T47D (cell line): Measurements from ENCODE around the gene ARID4B.

Experiments
- DNase-seq, 2 experiments: peaks; one replicate each; pipeline versions ENCODE4 v3.0.0 to v3.0.0-alpha.2; 2011 to 2012; ENCODE audit warnings: low read depth in 1 of 2, low spot score in 1 of 2
- JUND ChIP-seq: IDR thresholded peaks from 2 replicates; pipeline ENCODE4 v1.6.1; 2012; ENCODE audit warnings: low read depth
- in situ Hi-C: cut with HindIII; loops from 2 replicates; pipeline ENCODE4 v1.10.0; 2016; ENCODE audit warnings: low sequenced_read_pairs, low pct_unique_long_range_greater_than_20kb

Gene ARID4B

GRCh38 chr1:235307158-235308124, 20.5 kb downstream of the ARID4B start:
- TF ChIP-seq JUND = no peak
- in situ Hi-C loops = no loop called here
- DNase-seq = no peak

DNA sequence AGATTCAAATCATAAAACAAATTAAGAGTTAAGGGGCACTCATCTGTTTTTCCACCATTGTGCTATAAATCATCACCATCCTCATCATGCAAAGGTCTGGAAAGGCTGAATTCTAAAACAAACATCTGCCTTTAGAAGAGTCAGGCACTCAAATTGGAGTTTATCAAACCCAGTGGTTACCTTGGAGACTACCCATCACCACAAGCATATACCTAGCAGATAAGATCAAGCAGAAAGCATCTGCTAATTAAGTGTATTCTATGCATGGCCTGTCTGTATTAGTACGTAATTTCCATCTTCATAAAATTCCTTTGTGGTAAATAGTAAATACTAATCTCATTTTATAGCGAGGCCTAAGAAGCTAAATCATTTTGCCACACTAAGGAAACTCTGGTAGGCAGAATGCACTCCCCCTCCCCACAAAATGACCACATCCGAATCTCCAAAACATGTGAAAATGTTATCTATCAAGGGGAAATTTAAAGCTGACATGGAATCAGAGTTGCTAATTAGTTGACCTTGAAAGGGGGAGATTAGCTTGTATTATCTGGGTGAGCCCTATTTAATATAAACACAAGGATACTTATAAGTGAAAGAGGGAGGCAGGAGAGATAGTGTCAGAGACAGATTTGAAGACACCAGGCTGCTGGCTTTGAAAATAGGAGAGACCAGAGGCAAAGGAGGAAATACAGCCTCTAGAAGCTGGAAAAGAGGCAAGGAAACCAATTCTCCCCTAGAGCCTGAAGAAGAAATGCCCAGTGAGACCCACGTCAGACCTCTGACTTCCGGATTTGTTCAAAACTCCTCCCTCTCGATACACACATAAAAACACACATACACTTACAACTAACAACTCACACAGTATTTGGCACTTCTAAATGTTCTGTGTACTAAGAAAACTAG, 23.2 kb downstream of the ARID4B start:
- no peak for TF ChIP-seq JUND
- in situ Hi-C loops = no loop called here
- DNase-seq = no peak

GRCh38 chr1:235302143-235302542, 25.8 kb downstream of the ARID4B start:
- no peak for DNase-seq
- in situ Hi-C loops = no loop called here
- TF ChIP-seq JUND = no peak

DNA sequence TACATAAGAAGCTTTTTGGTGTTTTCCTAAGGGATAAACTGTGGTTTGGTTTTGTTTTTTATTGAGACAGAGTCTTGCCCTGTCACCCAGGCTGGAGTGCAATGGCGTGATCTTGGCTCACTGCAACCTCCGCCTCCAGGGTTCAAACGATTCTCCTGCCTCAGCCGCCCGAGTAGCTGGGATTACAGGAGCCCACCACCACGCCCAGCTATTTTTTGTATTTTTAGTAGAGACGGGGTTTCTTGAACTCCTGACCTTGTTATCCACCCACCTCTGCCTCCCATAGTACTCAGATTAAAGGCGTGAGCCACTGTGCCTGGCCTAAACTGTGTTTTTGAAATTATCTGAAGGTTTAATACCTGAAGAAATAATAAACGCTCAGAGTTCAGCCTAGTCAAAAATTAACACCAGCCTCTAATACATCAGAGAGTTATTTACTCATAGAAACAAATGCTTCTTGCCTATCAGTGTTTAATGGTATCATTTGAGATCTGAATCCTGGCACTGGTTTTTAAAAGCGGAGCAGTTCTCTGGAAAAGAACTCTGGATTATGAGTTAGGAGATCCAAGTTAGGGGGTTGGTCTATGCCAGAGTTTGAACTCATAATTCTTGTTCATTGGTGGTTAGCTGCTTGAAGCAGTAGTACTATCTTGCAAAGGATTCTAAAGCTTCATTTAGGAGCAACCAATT, 28.7 kb downstream of the ARID4B start:
- in situ Hi-C loops = no loop called here
- no peak for TF ChIP-seq JUND

GRCh38 chr1:235298758-235299157, 29.2 kb downstream of the ARID4B start:
- no peak for TF ChIP-seq JUND
- in situ Hi-C loops = no loop called here
- DNase-seq = peak in 1 of 2 experiments; percentile 38

More for the DNA sequence above, 28.7 kb downstream of the ARID4B start:
- no peak for DNase-seq

DNA sequence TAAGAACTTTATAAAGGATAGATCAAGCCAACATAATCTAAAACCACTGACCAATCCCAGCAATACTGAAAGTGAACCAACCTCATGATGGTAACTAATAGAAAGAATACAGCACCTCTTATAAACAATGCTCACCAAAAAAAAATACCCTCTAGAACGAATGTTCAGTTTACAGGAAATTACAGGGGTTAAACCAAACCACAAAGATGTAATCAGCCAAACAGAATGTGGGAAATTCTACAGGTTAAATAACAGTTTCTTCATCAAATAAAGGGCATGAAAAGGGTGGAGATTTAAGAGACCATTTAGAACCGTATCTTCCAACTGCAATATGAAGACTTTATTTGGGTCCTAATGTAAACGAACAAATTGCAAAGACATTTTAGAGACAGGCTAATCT, 30.4 kb downstream of the ARID4B start:
- DNase-seq = no peak
- TF ChIP-seq JUND = no peak

GRCh38 chr1:235296729-235297128, 31.2 kb downstream of the ARID4B start:
- no peak for DNase-seq
- in situ Hi-C loops = no loop called here
- TF ChIP-seq JUND = no peak

More for the DNA sequence above, 30.4 kb downstream of the ARID4B start:
- in situ Hi-C loops = no loop called here

DNA sequence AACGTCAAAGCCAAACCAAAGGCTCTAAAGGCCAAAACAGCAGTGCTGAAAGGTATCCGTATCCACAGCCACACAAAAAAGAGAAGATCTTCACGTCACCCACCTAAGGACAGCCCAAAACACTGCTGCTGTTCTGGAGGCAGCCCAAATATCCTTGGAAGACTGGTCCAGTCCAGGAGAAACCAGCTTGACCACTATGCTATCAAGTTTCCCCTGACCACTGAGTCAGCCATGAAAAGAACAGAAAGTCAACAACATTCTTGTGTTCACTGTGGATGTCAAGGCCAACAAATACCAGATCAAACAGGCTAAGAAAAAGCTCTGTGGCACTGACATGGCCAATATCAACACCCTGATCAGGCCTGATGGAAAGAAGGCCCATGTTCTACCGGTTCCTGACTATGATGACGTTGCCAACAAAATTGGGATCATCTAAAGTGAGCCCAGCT, 32.1 kb downstream of the ARID4B start:
- DNase-seq = peak in 1 of 2 experiments; percentile 87
- in situ Hi-C loops = no loop called here

GRCh38 chr1:235293322-235293942, 34.5 kb downstream of the ARID4B start:
- no peak for TF ChIP-seq JUND
- no peak for DNase-seq
- in situ Hi-C loops = no loop called here

More for the DNA sequence above, 32.1 kb downstream of the ARID4B start:
- no peak for TF ChIP-seq JUND

GRCh38 chr1:235292790-235293189, 35.2 kb downstream of the ARID4B start:
- TF ChIP-seq JUND = no peak
- no peak for DNase-seq
- in situ Hi-C loops = no loop called here

DNA sequence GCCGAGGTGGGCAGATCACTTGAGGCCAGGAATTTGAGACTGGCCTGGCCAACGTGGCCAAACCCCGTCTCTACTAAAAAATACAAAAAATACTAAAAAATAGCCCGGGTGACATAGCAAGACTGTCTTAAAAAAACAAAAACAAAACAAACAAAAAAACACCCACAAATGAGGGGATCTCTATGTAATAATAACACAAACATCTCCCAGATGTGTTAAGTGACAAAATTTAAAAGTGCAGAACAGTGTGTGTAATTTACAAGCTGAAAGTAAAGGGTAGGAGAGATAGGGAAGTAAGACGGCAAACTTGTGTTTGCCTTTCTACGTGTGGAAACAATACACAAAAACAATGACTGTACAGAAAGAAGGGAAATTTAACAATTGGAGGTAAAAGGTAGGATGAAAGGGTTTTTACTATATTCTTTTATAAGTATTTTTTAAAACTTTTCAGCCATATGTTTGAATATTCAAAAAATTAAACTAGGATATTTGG, 36.3 kb downstream of the ARID4B start:
- no peak for TF ChIP-seq JUND
- DNase-seq = no peak
- in situ Hi-C loops = no loop called here
